LNCaP clone FGC (cell line): Measurements from ENCODE around the gene TRPM3.

Experiments used
- DNase-seq: peaks from one replicate; pipeline ENCODE4 v3.0.0-alpha.2; 2011; ENCODE audit warnings: low read depth
- H3K4me3 ChIP-seq: 2 replicates; pipeline ENCODE4 v1.5.1; 2011; ENCODE audit warnings: mild to moderate bottlenecking, low read depth, low read length, control low read depth
- TF ChIP-seq, protein P1 (sequence below): IDR thresholded peaks from 2 replicates; pipeline ENCODE4 v1.5.1; 2012; ENCODE audit warnings: mild to moderate bottlenecking; ENCODE audit not compliant: control insufficient read depth, insufficient read depth; ENCODE audit errors: extremely low read depth

The TRPM3 gene

DNA sequence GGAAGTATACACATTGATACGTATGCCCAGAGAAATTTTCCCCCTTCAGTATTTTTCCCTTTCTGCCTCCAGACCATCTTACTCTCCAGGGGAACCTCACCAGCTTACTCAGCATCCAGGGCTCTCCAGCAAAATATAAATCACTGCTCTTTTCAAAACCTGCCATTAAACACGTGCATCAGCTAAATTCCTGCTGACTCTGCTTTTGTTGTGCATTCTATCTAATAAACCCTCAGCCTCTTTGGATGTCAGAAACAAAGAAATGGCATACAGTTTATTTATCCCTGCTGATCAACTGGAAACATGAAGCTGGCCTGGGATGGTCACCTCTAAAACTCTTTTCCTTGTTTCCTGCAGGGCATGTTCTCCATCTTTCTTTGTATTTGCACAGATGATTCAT, 126.8 kb downstream of the TRPM3 start:
- TF ChIP-seq, protein P1, sequence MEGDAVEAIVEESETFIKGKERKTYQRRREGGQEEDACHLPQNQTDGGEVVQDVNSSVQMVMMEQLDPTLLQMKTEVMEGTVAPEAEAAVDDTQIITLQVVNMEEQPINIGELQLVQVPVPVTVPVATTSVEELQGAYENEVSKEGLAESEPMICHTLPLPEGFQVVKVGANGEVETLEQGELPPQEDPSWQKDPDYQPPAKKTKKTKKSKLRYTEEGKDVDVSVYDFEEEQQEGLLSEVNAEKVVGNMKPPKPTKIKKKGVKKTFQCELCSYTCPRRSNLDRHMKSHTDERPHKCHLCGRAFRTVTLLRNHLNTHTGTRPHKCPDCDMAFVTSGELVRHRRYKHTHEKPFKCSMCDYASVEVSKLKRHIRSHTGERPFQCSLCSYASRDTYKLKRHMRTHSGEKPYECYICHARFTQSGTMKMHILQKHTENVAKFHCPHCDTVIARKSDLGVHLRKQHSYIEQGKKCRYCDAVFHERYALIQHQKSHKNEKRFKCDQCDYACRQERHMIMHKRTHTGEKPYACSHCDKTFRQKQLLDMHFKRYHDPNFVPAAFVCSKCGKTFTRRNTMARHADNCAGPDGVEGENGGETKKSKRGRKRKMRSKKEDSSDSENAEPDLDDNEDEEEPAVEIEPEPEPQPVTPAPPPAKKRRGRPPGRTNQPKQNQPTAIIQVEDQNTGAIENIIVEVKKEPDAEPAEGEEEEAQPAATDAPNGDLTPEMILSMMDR = no peak
- no peak for DNase-seq
- no peak overlapping the region for H3K4me3 ChIP-seq

DNA sequence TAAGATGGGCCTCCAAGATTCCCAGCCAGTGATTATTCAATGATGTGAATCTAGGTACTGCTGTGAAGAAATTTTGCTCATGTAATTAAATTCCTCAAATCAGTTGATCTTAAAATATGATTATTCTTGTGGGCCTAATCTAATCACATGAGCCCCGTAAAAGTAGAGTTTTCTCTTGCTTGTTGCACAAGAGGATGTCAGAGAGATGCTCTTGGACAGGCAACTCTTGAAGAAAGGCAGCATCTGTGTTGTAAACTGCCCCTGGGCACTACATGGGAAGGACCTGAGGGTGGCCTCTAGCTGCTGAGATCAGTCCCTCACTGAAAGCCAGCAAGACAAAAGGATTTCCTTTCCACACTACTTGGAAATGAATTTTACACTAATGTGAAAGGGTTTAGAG, 132.9 kb downstream of the TRPM3 start:
- DNase-seq = no peak
- TF ChIP-seq, protein P1 = no peak
- no peak overlapping the region for H3K4me3 ChIP-seq

DNA sequence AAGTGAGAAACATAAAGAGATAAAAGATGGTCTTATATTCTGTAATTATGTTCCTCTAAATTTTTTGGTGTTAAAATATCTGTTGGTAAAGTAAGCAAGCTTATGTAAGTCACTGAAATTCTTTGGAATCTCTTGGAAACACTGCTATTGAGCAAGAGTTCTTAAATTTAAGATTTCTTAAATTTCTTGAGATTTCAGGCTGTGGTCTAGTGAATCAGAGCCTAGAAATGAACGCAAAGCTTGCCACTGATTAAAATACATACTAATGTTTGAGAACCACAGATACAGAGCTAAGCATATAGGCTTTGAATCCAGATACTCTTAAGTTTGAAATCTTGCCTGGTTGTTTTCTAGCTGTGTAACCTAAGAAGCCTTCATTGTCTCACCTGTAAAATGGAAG, 133.4 kb downstream of the TRPM3 start:
- DNase-seq = no peak
- TF ChIP-seq, protein P1 = no peak
- H3K4me3 ChIP-seq = no peak overlapping the region

DNA sequence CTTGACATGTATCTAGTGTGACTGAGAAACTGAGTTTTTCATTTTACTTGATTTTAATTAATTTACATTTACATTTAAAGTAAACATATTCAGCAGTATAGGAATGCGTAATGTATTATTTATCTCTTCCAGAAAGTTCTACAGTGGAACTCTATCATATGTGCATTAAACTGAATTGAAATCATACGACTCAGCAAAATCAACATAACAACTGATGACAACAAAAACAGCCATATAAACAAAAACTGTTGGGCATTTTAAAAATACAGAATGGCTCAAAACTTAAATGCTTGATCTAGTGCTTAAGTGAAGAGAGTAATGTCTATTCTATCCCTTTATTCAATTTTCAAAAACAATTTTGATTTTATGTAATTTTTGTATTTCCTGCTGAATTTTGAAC, 134.4 kb downstream of the TRPM3 start:
- no peak overlapping the region for H3K4me3 ChIP-seq
- DNase-seq = no peak
- TF ChIP-seq, protein P1 = no peak

DNA sequence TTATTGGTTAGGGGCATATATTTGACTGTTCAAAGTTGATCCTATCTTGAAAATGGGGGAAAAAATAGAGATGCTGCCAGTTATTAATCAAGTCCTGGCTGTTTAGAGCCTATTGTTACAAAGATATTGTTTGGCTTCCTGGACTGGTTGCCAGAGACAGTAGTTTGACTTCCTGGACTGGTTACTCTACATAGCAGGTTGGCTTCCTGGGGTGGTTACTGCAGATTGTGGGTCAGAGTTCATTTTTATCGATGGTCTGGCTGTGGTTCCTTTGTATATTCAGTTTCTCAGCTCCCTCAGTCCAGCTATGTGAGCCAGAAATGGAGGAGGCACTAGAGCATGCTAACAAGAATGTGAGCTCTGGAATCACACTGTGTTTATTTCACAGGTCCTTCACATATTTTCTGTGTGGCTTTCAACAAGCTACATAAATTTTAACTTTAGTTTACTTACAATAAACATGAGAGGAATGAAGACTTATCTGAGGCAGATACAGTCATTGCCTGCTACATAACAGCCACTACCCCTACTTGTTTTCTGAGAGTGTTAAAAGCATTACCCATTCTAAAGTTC, 137.6 kb downstream of the TRPM3 start:
- TF ChIP-seq, protein P1 = no peak
- DNase-seq = no peak
- no peak overlapping the region for H3K4me3 ChIP-seq

DNA sequence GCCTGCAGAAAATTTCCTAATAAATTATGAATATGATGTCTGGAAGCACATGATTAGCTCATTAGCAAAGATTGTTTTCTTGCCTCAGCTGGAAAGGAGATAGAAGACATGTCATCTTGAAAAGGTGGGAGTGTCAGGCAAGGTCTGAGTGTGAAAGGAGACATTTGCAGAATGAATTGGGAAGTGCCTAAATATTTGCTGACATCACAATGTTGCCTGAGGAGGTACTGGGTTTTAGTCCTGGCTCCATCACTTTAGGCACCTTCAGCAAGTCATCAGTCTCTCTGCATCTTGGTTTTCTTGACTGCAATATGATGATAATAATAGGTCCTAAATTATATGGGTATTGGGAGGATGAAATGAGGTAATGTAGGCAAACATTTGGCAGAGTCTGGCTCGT, 140.1 kb downstream of the TRPM3 start:
- no peak for DNase-seq
- TF ChIP-seq, protein P1 = no peak
- H3K4me3 ChIP-seq = no peak overlapping the region

DNA sequence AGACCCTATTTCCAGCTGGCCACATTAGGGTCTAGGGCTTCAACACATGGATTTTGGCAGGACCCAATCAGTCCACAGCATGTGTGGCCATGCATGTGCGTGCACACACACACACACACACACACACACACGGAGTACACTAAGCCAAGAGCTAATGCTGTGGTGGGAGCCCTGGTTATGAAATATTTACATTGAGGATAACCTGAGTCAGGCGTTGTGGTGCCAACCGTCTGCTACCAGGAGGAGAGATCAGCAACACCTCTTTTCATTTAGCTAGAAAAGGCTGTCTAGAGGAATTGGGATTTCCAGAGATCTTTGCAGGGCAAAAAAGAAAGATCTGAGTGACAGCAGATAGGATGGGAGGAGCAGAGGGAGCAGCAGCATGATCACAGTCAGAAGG, 141.5 kb downstream of the TRPM3 start:
- TF ChIP-seq, protein P1 = no peak
- H3K4me3 ChIP-seq = no peak overlapping the region
- DNase-seq = no peak
